CD1c-positive myeloid dendritic cell (primary cell): ENCODE measurements around the gene PACRG.
"Not testable (repeated sequence)": the region's sequence is repeated elsewhere in the genome, so short reads cannot be mapped to it uniquely, and the experiment has no call there.

ENCODE experiments used
- DNase-seq: peaks from one replicate; pipeline ENCODE4 v3.0.0-alpha.2; 2016; ENCODE audit errors: extremely low spot score

The PACRG gene

GRCh38 chr6:163313981-163314380, 586.2 kb downstream of the PACRG start:
- no peak for DNase-seq

DNA sequence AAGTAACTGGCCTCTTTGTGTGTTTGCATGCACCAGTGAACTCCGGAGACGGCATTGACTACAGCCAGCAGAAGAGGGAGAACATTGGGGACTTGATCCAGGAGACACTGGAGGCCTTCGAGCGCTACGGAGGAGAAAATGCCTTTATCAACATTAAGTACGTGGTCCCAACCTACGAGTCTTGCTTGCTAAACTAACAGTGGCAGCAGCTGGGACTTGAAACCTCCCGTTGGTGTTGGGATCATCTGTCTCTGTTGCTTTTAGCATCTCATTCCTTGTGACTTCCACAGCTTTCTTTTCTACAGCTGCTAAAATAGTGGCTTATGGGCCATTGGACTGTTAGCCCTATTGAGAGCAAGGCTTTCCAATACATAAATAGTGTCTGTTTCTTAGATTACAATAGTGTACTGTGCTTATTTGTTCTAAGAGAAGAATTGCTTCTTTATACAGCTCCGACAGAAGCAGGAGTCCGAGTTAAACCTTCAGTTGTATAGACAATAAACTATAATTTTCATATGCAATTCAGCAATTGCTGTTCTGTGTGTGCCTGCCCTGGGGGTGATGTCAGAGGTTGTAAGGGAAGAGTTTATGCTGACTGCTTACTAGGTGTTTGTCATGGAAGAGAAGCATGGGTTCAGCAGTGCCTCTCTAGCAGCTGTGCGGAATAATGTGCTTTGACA, 587.2 kb downstream of the PACRG start:
- DNase-seq, result no peak

DNA sequence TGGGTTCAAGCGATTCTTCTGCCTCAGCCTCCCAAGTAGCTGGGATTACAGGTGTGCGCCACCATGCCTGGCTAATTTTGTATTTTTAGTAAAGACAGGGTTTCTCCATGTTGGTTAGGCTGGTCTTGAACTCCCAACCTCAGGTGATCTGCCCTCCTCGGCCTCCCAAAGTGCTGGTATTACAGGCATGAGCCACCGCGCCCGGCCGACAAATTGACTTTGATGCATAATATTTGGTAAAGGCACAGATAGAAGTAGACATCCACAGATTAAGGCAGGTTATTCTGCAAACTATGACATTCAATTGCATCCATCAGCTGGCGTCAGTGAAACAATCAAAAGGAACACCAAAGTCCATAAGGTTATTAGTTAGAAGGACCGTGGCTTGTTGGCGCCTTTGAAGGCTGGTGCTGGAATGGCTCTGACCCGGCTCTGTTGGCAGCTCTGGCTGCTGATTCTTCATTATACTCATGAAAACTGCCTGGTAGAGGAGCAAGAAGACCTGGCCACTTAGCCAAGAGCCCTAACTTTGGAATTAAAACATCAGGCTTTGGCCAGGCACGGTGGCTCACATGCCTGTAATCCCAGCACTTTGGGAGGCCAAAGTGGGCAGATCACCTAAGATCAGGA, 589.2 kb downstream of the PACRG start:
- not testable (repeated sequence) for DNase-seq

GRCh38 chr6:163318071-163318786, 590.5 kb downstream of the PACRG start:
- DNase-seq, result no peak

- DNase-seq, result no peak
Measured at GRCh38 chr6:163319609-163320366, 592.0 kb downstream of the PACRG start.

DNA sequence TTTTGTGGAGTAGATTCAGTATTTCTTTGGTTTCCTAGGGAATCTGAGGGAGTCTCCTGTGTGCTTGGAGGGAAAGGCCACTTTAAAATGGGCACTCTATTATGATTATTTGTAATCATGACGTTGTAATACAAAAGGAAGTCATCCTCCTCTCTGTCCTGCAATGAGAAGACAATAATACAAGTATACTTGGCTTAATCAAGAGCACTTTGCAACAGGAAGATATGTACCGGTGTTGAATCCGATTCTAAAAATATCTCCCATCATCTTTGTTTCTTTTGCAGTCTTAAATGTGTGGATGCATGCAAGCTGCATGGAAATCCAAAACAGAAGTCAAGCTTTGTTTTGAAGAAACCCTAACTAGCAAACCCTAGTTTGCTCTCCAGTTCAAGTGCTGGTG, 592.6 kb downstream of the PACRG start:
- DNase-seq, result no peak

DNA sequence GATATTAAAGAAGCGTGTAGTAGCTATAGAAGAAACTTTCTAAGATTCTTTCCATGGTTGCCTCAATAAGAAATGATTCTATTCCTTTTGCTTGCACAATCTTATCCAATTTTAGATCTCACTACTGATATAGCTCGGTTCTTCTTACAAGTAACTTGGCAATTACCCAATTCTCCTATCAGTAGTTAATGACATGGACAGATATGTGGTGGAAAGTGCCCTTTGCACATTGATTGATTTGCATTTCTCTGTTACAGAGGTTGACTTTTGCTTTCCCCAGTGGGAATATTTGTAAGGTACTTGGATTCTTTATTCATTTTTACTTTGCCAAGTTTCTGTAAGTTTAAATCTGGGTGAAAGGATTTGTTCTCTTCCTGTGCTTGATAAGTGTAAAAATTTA, 593.0 kb downstream of the PACRG start:
- DNase-seq, result no peak

DNA sequence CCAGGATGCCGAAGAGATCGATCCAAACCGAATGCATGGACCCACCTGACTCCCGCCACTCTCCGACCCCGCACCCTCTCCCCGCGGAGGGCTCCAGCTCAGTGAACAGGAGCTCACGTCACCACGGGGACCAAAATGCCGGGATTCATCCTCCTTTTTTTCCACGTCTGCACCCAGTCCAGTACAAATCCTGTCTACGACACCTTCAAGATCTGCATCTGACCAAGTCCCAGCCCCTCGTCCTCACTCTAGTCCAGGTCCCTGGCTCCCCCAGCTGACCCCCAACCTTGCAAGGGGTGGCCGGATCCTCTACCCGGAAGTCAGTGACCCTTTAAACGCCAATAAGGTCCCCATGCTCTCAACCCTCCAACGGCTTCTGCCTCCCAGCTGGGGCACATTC, 593.9 kb downstream of the PACRG start:
- DNase-seq, result no peak

DNA sequence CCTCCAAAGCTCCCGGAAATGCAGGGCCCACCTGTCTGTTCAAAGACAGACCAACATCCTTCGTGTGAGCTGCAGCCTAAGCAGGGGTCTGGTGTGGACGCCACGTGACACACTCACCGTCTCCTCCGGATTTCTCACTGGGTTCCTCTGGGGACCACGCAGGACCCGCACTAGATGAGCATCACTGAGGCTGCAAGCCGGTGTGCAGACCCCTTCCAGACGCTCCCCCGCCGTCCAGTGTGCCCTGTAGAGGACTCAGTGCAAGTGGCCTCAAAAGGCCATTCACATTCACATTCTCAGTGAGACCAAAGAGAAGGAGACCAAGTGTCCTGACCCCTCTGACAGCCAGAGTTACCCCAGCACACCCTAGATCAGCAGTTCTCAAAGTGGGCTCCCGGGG, 595.5 kb downstream of the PACRG start:
- no peak for DNase-seq

GRCh38 chr6:163323705-163324104, 595.9 kb downstream of the PACRG start:
- DNase-seq, result no peak

- no peak for DNase-seq
Measured at GRCh38 chr6:163324326-163324687, 596.5 kb downstream of the PACRG start.

DNA sequence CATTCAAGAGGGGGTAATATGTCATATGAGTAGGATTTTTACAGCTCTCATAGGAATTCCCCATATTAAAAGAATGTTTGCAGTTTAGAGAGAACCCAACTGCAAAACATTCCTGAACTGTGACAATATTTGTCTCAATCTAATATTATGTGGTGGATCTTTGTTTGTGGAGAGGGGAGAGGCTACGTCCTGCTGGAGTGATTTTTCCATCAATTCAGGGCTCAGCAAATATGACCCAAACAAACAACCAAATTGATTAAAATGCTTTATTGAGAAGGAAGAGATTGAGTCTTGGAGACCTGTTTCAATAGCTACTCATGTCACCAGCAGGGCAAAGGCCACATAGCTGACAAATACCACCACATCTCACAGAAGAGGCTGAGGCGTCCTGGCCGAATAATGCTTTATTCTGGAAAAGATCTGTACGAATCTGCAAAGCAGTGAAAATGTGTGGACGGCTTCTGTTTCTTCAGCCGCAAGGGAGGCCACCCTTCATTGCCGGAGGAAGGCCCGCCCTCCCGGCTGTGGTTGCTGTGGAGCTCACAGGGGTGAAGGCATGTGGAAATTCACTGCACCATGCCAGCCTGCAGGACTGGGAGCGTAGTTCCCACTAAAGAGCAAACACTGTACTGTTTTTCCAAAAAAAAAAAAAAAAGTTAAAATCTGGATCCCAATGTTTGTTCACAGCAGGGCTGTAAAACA, 597.1 kb downstream of the PACRG start:
- DNase-seq, result no peak

GRCh38 chr6:163325390-163325784, 597.6 kb downstream of the PACRG start:
- DNase-seq, result no peak

DNA sequence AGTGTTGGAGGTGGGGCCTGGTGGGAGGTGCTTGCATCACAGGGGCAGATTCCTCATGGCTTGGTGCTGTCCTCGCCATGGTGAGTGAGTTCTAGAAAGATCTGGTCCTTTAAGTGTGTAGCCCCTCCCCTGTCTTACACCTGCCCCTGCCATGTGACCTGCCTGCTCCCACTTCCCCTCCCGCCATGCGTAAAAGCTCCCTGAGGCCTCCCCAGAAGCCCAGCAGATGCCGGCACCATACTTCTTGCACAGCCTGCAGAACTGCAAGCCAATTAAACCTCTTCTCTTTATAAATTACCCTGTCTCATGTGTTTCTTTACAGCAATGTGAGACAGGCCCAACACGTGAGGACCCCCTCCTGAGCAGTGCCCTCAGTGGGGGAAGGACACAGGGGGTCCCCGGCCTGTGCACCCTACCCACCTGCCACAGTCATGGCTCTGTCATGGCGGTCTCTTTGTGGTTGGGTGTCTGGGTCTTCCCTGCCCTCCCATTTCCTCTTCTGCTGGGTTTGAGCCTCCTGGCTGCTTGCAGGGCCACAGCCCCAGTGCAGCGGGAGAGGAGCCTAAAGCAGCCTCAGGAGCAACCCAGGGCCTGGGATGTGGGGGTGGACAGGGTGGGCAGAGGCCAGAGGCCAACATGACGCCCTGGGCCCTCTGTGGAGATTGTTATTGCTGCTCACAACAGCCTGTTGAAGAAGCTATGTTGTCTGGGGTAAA, 599.5 kb downstream of the PACRG start:
- DNase-seq, result no peak

GRCh38 chr6:163327921-163328320, 600.1 kb downstream of the PACRG start:
- no peak for DNase-seq

GRCh38 chr6:163328411-163328810, 600.6 kb downstream of the PACRG start:
- no peak for DNase-seq

GRCh38 chr6:163329991-163330390, 602.2 kb downstream of the PACRG start:
- no peak for DNase-seq

DNA sequence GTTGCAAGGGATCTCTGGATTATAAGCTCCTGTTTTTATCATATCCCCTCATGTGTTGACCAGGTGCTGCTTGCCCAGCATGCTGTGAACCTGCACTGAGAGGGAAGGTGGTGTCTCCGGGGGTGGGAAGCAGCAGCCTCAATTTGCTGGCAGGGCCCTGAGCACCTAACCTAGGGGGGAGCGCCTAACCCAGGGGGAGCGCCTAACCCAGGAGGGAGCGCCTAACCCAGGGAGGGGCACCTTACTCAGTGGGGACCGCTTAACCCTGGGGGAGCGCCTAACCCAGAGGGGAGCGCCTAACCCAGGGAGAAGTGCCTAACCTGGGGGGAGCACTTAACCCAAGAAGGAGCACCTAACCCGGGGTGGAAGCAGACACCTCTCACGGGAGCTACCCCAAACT, 603.5 kb downstream of the PACRG start:
- DNase-seq, result no peak

DNA sequence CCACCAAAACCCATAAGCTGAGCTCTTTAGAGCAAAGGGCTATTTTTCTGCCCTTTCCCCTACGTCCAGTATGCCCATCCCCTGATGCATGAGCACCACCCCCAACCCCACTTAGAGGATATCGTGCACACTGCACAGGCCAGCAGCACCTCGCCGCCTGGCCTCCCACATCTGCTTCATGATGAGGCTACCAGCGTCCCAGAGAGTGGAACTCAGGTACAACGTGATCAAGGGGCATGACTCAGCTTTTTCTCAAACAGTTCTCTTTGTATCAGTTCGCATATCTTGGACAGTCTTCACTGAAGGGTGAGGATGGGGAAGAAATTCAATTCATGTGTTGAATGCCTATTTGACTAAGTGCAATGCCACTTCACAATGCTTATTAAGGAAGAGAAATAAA, 604.8 kb downstream of the PACRG start:
- no peak for DNase-seq

- no peak for DNase-seq
Measured at GRCh38 chr6:163333038-163333437, 605.3 kb downstream of the PACRG start.
